Breast epithelium (tissue), 3 donors: ENCODE results near the gene DKK3.

Experiments
- POLR2A ChIP-seq: fragments of 450-650 bp; IDR thresholded peaks from one replicate; pipeline ENCODE4 v1.6.1; 2016; ENCODE audit warnings: antibody characterized with exemption, mild to moderate bottlenecking, moderate library complexity
- POLR2AphosphoS5 ChIP-seq, 3 donors: sonication (generic); formaldehyde crosslinking; IDR thresholded peaks; one replicate each; pipeline ENCODE4 v1.6.1; 2017; ENCODE audit warnings: antibody characterized with exemption in 3 of 3
- TF ChIP-seq, protein P1 (sequence below), 3 donors: fragments of 450-650 bp; IDR thresholded peaks; one replicate each; pipeline ENCODE4 v1.5.1; 2016 to 2017; ENCODE audit warnings: antibody characterized with exemption in 3 of 3, mild to moderate bottlenecking in 3 of 3, moderate library complexity in 3 of 3

DNA sequence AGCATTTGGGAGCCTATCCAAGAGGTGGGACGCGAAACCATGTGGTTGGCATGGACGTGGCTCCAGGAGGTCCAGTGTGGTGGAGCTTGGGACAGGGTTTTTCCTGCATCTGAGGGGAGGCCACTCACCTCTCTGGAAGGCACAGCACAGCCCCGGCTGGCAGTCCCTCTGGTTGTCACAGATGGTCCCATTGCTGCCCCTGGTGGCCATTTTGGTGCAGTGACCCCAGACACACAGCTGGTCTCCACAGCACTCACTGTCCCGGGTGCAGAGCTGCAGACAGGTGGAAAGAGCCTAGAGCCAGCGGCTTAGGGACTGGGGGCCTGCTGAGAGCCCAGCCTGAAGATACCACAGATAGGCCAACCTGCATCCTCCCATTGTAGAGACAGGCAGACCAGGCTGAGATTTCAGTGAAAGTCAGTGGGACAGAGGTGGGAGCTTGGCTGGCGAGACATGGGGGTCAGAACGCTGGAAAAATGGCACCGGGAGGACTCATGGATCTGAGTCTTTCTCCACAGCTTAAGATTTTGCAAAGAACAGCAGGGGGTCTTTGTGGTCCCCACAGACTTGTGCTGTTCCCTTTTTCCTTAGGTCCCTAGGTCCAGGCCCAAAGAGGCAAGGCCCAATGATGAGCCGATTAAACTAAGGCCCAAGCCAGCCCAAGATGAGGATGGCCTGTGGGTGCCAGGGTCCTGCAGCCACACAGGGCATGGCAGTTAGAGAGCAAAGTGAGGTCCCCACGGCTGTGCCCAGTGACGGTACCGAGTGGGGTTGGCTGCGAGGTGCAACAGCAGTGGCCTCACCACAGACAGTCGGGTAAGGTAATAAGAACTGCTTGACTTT is 41.4 kb downstream of the DKK3 start:
- TF ChIP-seq, protein P1, sequence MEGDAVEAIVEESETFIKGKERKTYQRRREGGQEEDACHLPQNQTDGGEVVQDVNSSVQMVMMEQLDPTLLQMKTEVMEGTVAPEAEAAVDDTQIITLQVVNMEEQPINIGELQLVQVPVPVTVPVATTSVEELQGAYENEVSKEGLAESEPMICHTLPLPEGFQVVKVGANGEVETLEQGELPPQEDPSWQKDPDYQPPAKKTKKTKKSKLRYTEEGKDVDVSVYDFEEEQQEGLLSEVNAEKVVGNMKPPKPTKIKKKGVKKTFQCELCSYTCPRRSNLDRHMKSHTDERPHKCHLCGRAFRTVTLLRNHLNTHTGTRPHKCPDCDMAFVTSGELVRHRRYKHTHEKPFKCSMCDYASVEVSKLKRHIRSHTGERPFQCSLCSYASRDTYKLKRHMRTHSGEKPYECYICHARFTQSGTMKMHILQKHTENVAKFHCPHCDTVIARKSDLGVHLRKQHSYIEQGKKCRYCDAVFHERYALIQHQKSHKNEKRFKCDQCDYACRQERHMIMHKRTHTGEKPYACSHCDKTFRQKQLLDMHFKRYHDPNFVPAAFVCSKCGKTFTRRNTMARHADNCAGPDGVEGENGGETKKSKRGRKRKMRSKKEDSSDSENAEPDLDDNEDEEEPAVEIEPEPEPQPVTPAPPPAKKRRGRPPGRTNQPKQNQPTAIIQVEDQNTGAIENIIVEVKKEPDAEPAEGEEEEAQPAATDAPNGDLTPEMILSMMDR (IDR thresholded peaks at IDR 0.05): peak; percentile 51 to 60 (median 58)
- no peak for TF ChIP-seq POLR2A
- no peak for TF ChIP-seq POLR2AphosphoS5 (IDR thresholded peaks at IDR 0.05)
